Ectodermal cell (in vitro differentiated cells): ENCODE results near the gene C19orf47. TPM values are rescaled to one million over a fixed set of nuclear protein-coding genes. Genes with fewer than 3 reads are reported as not detected.

ENCODE experiments used
- H3K27ac ChIP-seq: 2 replicates; pipeline ENCODE4 v1.7.0; 2013; ENCODE audit warnings: mild to moderate bottlenecking, low read depth, low read length; ENCODE audit not compliant: insufficient read depth, poor library complexity, severe bottlenecking
- H3K27me3 ChIP-seq: 2 replicates; pipeline ENCODE4 v1.7.0; 2013; ENCODE audit warnings: mild to moderate bottlenecking, low read length; ENCODE audit not compliant: insufficient read depth, control insufficient read depth, poor library complexity, severe bottlenecking
- H3K36me3 ChIP-seq: one replicate; pipeline ENCODE4 v1.7.0; 2013; ENCODE audit warnings: low read length; ENCODE audit not compliant: control insufficient read depth, insufficient read depth
- H3K4me1 ChIP-seq: one replicate; pipeline ENCODE4 v1.7.0; 2013; ENCODE audit warnings: low read length; ENCODE audit not compliant: control insufficient read depth, insufficient read depth
- H3K4me3 ChIP-seq: 2 replicates; pipeline ENCODE4 v1.7.0; 2013; ENCODE audit warnings: low read depth, low read length, control low read depth; ENCODE audit not compliant: insufficient read depth
- H3K9me3 ChIP-seq: 2 replicates; pipeline ENCODE4 v1.7.0; 2013; ENCODE audit warnings: mild to moderate bottlenecking, low read length, moderate library complexity; ENCODE audit not compliant: control insufficient read depth
- WGBS, 2 experiments: methylation state at CpG; one replicate each; pipeline ENCODE4 v1.1.7; 2013; ENCODE audit warnings: missing lambda C conversion rate in 2 of 2; 5-methylcytosine and 5-hydroxymethylcytosine counted together
- polyA plus RNA-seq, 4 experiments: library from polyadenylated mRNA; stranded (reverse); fragments of 50-300 nt; gene quantifications; one replicate each; pipeline ENCODE4 v1.2.3, GENCODE V29; 2013

Gene C19orf47
- polyA plus RNA-seq (2013, experiment 1 of 4) = 19.6 TPM
- polyA plus RNA-seq (2013, experiment 2 of 4) = 21.6 TPM
- polyA plus RNA-seq (2013, experiment 3 of 4) = 13.5 TPM
- 13.4 TPM for polyA plus RNA-seq (2013, experiment 4 of 4)

DNA sequence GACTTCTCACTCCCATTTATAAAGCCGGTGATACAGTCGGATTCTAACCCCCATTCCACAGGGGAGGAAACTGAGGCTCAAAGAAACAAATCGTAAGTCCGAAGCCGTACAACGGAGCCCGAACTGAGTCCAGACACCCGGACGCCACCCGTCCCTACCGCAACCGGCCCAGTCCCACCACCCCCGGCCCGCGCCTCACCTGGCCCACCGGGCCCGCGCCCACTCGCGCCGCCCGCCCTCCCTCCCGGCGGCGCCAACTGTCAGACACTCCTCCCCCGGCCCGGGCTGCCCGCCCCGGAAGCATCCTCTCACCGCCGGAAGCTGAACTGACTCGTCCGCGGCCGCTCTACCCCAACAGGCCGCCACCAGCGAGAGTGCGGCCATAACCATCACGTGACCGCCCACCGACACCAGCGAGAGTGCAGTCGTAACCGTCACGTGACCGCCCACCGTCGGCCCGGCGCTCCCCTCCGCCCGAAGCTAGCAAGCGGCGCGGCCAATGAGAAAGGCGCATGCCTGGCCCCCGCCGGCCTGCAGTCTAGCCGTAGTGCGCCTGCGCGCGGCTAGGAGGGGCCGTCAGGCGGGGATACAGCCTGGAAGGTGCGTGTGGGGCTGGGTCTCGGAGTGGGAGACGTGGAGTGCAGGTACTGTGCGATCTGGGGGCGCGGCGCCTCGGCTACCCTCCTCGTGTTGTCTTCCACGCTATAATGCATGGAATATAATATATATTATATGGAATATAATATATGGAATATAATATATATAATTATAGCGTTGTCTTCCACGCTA lies at the start of gene C19orf47, which contains the start of gene PLD3:
Gene C19orf47, minus strand, starts transcription at position 273 of the 789 bp plus-strand sequence. CDS start 6,540 bp downstream, outside the sequence.
Gene PLD3, plus strand, starts transcription at position 571 of the 789 bp plus-strand sequence. CDS start 17,789 bp downstream, outside the sequence.
- WGBS, 2 experiments = 0% methylated on average over 70 to 71 of the region's 77 CpGs
- H3K4me1 ChIP-seq = no peaks in the 10 kb centered on the region
- H3K27ac ChIP-seq = no peak within 1 kb of the TSS

DNA sequence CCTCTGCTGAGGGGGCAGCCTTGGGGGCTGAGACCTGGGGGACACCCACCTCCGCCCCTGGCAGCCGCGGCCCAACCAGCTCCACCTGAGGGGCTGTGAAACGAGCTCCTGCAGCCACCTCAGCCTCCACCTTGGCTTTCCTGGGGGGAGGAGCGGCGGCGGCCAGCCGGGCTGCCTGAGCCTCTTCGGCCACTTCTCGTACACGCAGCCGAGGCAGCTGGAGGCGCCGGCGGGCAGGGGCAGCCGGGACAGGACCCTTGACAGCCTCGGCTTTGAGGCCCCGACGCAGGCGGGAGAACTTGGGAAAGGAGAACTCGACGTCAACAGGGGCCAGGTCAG lies 49.3 kb upstream of the C19orf47 start:
- no peaks in the 10 kb centered on the region for H3K4me1 ChIP-seq
- H3K36me3 ChIP-seq = no peaks in the 10 kb centered on the region
- H3K27me3 ChIP-seq = no peaks in the 10 kb centered on the region
- H3K27ac ChIP-seq = no peak overlapping the region
- H3K9me3 ChIP-seq = no peaks in the 10 kb centered on the region
- H3K4me3 ChIP-seq = no peak overlapping the region
- 91 to 92% methylated on average over 22 of the region's 22 CpGs for WGBS, 2 experiments

More for the DNA sequence above, at the start of gene C19orf47, which contains the start of gene PLD3:
- Histone ChIP-seq H3K36me3 (no peaks in the 10 kb centered on the region), H3K4me3 (peak within 1 kb of the TSS; percentile 88), H3K9me3 (no peaks in the 10 kb centered on the region), H3K27me3 (no peaks in the 10 kb centered on the region)

DNA sequence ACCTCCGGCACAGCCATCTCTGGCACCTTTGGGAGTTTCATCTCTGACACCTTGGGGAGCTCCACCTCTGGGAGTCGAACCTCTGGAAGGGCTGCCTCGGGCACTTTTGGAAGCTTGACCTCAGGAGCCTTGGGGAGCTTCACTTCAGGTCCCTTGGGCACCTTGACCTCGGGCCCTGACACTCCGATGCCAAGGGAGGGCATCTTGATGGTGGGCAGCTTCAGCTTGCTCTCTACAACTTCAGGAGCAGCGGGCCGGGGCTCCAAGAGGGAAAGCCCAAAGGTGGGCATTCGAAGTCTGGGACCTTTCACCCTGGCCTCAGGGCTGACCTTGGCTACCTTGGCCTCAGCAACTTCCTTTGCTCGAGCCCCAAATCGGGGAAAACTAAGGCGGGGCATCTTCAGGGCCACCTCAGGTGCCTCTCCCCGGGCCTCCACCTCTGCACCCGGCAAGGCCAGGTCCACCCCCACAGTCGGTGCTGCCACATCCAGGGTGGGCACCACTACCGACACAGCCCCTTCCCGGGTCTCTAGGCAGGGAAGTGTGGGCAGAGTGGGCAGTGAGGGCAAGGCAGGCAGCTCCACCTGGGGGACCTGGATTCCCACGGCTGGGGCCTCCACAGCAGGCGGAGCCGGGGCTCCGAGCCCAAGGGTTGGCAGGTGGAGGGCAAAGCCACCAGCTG lies 48.8 kb upstream of the C19orf47 start:
- 92 to 93% methylated on average over 20 of the region's 20 CpGs for WGBS, 2 experiments
- no peaks in the 10 kb centered on the region for H3K4me1 ChIP-seq
- no peak overlapping the region for H3K4me3 ChIP-seq
- no peaks in the 10 kb centered on the region for H3K27me3 ChIP-seq
- no peaks in the 10 kb centered on the region for H3K9me3 ChIP-seq
- H3K36me3 ChIP-seq = no peaks in the 10 kb centered on the region
- H3K27ac ChIP-seq = no peak overlapping the region

DNA sequence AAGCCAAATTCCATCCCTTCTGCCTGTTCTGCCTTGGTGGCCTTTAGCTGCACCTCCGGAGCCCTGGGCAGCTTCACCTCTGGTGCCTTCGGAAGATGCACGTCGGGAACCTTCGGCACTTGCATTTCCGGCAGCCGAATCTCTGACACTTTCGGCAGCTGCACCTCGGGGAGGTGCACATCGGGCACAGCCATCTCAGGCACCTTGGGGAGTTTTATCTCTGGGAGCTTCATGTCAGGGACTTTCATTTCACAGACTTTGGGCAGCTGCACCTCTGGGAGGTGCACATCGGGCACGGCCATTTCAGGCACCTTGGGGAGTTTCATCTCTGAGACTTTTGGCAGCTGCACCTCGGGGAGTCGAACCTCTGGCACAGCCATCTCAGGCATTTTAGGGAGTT lies 47.8 kb upstream of the C19orf47 start:
- H3K36me3 ChIP-seq = no peaks in the 10 kb centered on the region
- no peak overlapping the region for H3K4me3 ChIP-seq
- H3K9me3 ChIP-seq = no peaks in the 10 kb centered on the region
- H3K4me1 ChIP-seq = no peaks in the 10 kb centered on the region
- H3K27me3 ChIP-seq = no peaks in the 10 kb centered on the region
- no peak overlapping the region for H3K27ac ChIP-seq
- 93% methylated on average over 14 of the region's 14 CpGs for WGBS, 2 experiments

DNA sequence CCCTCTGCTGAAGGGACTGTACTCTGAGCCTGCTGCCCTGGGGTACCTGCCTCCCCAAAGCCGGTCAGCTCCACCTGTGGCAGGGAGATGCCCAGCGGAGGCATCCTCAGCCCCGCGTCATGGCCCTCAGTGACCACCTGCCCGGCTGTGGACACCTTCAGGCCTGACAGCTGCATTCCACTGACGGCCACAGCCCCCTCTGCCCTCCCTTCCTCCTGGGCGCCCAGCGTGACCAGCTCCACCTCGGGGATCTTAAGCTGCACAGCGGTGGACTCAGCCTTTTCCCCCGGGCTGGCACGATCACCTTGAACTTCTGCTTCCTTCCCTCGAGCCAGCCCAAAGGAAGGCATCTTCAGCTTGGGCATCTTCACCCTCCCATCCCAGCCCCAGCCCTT lies 46.6 kb upstream of the C19orf47 start:
- H3K9me3 ChIP-seq = no peaks in the 10 kb centered on the region
- no peaks in the 10 kb centered on the region for H3K27me3 ChIP-seq
- H3K27ac ChIP-seq = no peak overlapping the region
- no peak overlapping the region for H3K4me3 ChIP-seq
- WGBS, 2 experiments = 80 to 83% methylated on average over 13 of the region's 13 CpGs
- no peaks in the 10 kb centered on the region for H3K4me1 ChIP-seq
- H3K36me3 ChIP-seq = no peaks in the 10 kb centered on the region

DNA sequence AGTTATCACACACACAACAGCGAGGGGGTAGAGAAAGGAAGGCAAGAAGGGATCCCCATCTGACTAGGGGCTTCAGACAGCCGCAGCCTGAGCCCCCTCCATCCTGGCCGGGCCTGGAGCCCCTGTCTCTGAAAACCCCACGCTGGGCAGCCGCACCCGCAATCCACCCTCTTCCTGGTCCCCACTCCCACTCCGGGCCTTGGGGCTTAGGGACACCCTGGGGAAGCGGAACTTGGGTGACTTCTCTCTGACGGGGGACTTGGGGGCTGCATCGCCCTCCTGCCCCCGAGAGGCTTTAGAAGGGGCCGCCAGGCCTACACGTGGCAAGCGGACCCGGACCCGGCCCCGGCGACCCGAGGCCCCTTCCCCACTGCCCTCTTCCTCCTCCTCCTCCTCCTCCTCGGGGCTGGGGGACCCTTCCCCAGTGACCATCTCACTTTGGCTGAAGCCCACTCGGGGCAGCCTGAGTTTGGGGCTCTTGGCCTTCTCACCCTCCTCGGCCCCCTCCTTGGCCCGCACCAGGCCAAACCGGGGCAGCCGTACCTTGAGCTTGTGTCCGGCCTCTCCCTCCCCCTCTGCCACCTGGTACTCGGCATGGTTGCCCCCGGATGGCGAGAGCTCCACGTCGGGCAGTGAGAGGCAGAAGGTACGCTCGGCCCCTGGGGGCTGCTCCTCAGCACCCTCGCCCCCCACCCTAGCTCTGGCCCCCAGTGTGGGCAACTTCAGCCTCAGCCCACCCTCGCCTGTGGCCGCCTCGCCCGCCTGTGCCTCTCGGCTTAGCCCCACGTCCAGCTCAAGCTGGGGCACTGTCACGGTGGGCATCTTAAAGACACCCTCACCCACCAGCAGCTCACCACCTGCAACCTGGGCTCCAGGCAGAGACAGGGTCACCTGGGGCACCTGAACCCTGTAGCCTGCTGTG lies 46.0 kb upstream of the C19orf47 start:
- no peak overlapping the region for H3K4me3 ChIP-seq
- no peaks in the 10 kb centered on the region for H3K27me3 ChIP-seq
- 92 to 93% methylated on average over 41 of the region's 41 CpGs for WGBS, 2 experiments
- H3K9me3 ChIP-seq = no peaks in the 10 kb centered on the region
- no peaks in the 10 kb centered on the region for H3K4me1 ChIP-seq
- no peak overlapping the region for H3K27ac ChIP-seq
- no peaks in the 10 kb centered on the region for H3K36me3 ChIP-seq

- H3K4me3 ChIP-seq = no peak overlapping the region
- no peaks in the 10 kb centered on the region for H3K9me3 ChIP-seq
- H3K36me3 ChIP-seq = no peaks in the 10 kb centered on the region
- H3K27ac ChIP-seq = no peak overlapping the region
- H3K27me3 ChIP-seq = no peaks in the 10 kb centered on the region
- WGBS, 2 experiments = 84 to 85% methylated on average over 9 of the region's 9 CpGs
- no peaks in the 10 kb centered on the region for H3K4me1 ChIP-seq
Observed at GRCh38 chr19:40392894-40393517, 44.8 kb upstream of the C19orf47 start.

GRCh38 chr19:40392123-40392522 lies 43.9 kb upstream of the C19orf47 start:
- no peaks in the 10 kb centered on the region for H3K9me3 ChIP-seq
- no peaks in the 10 kb centered on the region for H3K4me1 ChIP-seq
- WGBS, 2 experiments = 85 to 88% methylated on average over 7 to 8 of the region's 8 CpGs
- H3K36me3 ChIP-seq = no peaks in the 10 kb centered on the region
- no peak overlapping the region for H3K27ac ChIP-seq
- H3K4me3 ChIP-seq = no peak overlapping the region
- H3K27me3 ChIP-seq = no peaks in the 10 kb centered on the region

DNA sequence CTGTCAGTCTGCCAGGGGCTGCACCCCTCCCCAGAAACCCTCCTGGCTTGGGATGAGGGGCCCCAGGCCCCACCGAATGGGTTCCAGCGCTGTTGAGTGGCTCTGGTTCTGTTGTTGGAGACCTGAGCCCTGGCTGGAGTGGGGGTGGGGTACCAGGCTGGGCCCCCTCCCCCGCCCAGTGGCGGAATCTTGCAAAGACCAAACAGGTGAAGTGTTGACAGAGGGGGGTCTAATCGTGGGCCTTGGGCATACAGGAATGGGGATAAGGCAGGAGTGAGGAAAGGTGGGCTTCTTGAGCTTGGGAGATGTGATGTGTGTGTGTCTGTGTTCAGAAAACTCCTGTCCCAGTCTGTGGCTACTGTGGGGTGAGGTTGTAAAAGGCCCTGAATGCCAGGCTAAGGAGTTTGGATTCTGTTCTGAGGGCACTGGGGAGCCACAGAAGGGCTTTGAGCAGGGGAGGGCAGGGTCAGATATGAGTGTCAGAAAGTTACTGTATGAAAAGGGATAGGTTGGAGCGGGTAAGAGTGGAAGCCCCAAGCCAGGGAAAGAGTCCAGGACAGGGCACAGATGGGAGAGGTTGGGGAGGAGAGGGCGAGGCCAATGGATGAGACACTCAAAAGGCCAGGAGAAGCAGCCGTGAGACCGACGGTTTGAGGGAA lies 42.0 kb upstream of the C19orf47 start, which contains the start of gene HIPK4:
Gene HIPK4, minus strand, starts transcription at position 98 of the 659 bp plus-strand sequence. CDS start 279 bp downstream, outside the sequence.
- Histone ChIP-seq H3K27ac (no peak within 1 kb of the TSS), H3K4me3 (no peak within 1 kb of the TSS), H3K27me3 (no peaks in the 10 kb centered on the region), H3K36me3 (no peaks in the 10 kb centered on the region), H3K4me1 (no peaks in the 10 kb centered on the region), H3K9me3 (no peaks in the 10 kb centered on the region)
- 84 to 88% methylated on average over 10 of the region's 10 CpGs for WGBS, 2 experiments
